Activated CD4-positive, CD25-positive, alpha-beta regulatory T cell treated with anti-CD3 and anti-CD28 coated beads, Interleukin-2, amount 50 U/mL, for 72 hours (primary cell): ENCODE data around the gene MED26.
"Not testable (repeated sequence)": the region's sequence is repeated elsewhere in the genome, so short reads cannot be mapped to it uniquely, and the experiment has no call there.

Experiments used
- DNase-seq: peaks from one replicate; pipeline ENCODE4 v3.0.0; 2021

Gene MED26

DNA sequence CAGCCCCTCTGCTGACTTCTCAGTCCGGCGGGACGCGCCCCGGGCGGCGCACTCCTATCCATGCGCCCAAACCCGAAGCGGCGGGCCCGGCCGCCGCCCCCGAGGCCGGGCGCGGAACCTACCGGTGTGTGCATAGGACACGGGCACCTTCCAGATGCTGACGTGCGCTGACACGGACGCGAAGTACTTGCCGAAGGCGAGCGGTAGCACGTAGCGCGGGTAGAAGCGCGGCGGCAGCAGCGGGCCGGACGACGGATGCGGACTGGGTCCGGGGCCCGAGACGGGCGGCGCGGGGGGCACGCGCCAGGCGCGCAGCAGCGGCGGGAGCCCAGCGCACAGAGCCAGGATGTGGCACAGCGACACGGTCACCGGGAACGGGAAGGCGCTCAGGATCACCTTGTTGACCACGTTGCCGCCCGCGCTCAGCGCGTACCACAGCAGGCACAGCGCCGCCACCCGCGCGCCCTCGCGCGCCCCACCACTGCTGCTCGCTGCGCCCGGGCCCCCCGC is 56.1 kb downstream of the MED26 start:
- DNase-seq = no peak

DNA sequence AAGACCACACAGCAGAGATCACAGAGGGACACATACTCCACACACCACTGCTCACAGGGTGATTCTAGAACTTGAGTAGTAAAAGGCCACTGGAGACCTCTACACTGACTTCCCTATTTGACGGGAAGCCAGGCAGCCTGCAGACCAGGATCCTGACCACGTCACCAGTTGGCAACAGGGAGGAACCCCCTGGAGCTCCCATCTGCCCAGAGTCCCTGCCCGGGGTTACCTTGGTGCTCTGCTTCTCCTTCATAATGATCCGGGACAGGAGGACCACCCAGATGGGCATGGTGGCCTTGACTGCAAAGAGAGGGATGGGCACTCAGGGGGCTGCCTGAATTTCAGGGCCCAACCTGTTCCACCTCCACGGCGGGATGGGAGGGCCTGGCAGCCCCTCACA is 56.7 kb downstream of the MED26 start:
- DNase-seq = no peak

DNA sequence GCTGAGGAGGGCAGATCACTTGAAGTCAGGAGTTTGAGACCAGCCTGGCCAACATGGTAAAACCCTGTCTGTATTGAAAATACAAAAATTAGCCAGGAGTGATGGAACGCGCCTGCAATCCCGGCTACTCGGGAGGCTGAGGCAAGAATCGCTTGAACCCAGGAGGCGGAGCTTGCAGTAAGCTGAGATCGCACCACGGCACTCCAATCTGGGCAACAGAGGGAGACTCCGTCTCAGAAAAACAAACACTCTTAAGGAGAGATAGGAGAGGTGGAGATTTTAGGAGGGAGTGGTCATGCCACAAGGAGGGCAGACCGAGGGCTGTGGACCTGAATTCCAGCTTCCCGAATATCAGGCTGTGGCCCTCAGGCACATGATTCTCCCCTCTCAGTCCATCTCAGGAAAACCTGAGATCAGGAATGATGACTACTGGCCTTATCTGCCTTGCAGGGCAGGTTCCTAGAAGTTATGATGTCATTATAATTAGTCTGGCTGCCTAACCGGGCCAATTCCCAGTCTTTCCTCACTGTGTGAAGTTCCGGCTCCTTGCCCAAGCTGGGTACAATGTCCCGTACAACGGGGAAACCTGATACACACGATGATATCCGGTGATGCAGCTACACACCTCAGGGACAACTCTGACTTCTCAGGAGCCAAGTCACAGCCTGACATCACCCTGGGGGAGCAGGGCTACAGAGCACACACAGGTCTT is 58.2 kb downstream of the MED26 start:
- DNase-seq = no peak

DNA sequence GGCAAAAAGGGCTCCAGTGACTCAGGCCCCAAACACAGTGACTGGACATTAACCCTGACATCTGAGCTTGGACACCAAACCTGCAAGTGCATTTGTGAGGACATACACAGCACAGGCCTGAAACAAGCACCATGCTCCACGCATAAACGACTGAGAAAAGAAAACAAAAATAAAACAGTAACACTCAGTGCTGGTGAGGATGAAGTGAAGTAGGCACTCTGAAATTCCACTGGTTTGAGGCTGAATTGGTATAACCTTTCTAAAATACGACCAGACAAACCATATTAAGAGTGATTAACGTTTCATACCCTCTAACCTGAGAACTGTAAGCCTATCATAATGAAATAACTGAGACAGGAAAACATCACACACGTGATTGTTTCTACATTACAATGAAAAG is 61.3 kb downstream of the MED26 start:
- DNase-seq = no peak

DNA sequence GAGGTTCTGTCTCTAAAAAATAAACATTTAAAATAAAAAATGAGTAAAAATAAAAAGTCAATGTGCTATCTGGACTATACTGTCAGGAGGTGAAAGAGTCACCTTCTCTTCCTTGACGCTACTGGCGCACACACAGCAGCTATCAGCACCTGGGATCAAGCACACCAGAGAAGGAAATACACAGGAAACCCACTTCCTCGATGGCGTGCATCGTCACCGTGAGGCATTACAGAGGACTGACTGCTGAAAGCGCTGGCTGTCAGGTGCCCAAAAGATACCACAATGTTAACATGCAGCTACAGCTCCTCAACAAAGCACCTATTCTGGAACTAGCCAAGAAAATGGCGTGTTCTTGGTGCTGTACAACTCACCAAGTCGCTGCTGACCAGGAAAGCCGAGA is 61.8 kb downstream of the MED26 start:
- peak; percentile 64 for DNase-seq

DNA sequence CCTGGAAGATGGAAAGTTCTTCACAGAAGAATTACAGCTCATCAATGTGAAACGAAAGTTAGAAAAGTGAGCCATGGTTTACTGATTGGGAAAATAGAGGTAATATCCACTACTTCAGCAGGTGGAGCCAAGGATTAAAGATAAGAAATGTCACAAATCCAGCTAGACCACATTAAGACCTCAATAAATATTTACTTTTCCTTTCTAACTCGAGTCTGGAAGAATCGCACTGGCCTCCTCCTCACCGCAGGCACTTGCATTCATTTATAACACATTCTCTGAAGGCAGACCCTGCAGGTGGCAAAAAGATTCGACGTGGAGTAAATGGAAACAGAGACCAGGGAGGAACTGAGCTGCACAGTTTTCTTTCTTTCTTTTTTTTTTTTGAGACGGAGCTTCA is 63.2 kb downstream of the MED26 start:
- no peak for DNase-seq

DNA sequence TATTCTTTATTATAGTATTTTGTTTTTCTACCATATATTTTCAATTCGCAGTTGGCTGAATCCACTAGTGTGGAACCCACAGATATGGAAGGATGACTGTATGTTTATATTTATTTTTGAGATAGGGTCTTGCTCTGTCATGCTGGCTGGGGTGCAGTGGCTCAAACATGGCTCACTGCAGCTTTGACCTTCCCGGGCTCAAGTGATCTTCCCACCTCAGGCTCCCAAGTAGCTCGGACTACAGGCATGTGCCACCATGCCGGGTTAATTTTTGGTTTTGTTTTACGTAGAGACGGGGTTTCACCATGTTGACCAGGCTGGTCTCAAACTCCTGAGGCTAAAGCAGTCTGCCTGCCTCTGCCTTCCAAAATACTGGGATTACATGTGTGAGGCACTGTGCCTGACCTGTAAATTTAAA is 65.4 kb downstream of the MED26 start:
- DNase-seq = no peak

DNA sequence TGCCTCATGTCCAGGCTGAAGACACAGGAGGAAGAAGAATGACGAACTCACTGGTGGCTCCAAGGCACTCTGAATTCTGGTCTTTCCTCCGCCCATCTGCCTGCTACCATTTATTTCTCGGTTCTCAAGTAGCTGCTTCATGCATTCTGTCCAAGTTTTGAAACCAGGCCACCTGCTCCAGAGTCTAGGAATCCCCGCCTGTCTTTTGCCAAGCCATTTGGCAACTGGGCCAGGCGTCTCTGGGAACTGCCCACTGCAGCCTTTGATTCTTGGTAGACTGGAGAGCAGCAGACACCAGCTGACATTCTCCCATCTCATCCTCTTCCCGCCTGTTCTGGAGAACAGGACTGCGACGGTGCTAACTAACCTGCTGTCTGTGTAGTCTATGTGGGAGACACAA is 66.6 kb downstream of the MED26 start:
- no peak for DNase-seq

DNA sequence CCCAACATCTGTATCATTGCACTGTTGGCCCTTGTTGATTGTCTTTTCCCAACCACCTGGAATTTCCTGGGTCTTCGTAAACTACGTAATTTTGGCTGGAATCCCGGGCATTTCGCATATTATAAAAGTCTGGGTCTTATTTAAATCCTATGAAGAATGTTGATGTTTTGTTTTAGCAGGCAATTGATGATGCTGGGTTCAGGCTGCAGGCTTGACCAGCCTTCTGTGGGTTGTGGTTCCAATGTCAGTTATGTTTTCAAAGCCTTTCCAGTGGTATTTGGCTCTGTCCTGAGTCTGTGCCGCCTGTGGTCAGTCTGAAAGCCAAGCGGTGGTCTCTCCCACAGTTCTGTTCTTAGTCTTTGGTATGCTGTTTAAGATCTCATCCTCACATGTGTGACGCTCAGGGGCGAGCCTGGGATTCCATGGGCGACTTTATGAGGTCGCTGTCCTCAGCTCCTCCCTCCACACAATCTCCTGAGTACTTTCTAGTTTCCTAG is 68.2 kb downstream of the MED26 start:
- DNase-seq = no peak

DNA sequence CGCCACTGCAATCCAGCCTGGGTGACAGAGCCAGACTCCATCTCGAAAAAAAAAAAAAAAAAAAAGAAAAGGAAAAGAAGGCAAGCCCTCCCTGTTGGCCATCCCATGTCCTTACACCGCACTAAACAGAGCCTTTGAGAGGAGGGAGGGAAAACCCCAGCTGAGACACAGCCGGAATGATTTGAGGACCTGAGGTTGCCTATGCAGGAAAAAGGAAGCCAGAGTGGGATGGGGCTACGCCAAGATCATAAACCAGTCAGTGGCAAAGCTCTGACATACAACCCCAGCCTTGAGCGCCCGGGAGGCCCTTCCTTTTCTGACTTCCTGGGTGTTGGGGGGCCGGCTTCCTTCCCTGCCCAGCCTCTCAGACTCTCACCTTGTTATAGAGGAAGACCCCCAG is 73.2 kb downstream of the MED26 start:
- DNase-seq = no peak

DNA sequence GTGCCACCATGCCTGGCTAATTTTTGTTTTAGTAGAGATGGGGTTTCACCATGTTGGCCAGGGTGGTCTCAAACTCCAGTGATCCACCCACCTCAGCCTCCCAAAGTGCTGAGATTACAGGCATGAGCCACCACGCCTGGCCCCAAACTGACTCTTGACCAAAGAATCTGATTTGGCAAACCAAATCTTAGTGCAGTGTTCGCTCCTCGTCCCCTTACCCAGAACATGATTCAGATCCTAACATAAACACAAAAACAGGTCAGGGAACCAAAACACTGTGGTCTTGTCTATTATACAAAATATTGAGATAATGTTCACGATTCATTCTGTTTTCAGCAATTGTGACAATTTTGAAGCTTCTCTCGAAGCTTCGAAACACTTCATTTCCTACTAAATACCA is 76.1 kb downstream of the MED26 start:
- DNase-seq = not testable (repeated sequence)

DNA sequence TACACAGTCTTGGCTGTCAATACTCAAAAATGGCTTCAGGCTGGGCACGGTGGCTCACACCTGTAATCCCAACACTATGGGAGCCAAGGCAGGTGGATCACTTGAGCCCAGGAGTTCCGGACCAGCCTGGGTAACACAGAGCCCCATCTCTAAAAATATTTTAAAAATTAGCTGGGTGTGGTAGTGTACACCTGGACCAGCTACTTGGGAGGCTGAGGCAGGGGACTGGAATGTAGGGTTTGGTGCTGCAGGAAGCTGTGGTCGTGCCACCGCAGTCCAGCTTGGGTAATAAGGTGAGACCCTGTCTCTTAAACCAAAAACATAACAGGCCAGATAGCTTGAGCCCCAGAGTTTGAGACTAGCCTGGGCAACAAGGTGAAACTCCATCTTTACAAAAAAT is 79.0 kb downstream of the MED26 start:
- no peak for DNase-seq

DNA sequence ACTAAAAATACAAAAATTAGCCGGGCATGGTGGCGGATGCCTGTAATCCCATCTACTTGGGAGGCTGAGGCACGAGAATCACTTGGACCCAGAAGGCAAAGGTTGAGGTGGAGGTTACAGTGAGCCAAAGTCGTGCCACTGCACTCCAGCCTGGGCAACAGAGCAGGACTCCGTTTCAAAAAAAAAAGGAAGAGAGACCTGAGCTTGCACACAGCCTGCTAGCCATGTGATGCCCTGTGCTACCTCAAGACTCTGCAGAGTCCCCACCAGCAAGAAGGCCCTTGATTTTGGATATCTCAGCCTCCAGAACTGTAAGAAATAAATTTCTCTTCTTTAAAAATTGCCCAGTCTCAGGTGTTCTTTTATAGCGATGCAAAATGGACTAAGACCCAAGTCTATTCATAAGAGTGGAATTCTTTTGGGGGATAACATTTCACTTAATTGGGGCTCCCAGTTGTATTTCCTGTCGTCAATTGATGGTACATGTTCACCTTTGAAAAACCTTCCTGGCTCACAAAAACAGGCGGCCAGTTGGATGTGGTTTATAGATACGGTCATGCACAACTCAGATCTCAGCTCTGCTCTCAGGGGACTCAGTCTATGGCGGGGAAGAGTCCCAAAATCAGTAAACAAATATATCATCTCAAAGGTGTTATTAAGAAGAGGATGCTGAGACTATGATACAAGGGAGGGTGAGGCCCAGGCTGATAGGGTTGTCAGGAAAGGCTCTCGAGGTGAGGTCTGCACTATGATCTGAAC is 83.4 kb downstream of the MED26 start:
- DNase-seq = no peak

DNA sequence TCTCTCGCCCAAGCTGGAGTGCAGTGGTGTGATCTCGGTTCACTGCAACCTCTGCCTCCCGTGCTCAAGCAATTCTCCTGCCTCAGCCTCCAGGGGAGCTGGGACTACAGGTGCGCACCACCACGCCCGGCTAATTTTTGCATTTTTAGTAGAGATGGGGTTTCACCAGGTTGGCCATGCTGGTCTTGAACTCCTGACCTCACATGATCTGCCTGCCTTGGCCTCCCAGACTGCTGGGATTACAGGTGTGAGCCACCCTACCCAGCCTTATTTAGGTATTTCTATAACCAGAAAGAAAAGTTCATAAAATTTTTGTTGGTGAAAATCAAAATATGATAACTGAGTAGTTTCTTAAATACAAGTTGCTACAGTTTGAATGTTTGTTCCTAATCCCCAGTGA is 84.3 kb downstream of the MED26 start:
- DNase-seq = not testable (repeated sequence)

DNA sequence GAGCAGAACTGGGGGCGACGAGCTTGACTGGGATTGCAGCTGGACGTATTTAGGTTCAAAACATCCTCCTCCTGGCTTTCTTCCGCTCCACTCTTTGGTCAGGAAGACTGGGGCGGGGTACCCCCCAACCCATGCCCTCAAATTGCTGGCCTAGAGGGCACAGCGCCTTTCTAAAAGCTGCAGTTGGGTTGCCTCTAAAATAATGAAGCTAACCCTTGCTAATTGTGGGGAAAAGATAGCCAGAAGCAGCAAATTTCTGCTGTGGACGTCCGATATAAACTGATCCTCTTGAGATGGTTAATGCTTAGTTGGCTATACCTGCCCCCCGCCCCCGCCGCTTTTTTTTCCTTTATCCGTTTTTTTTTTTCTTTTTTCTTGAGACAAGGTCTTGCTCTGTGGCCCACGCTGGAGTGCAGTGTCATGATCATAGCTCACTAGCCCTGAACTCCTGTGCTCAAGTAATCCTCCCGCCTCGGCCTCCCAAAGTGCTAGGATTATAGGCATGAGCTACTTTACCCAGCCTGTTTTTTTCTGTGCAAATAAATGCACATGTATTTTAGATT is 85.0 kb downstream of the MED26 start:
- no peak for DNase-seq

DNA sequence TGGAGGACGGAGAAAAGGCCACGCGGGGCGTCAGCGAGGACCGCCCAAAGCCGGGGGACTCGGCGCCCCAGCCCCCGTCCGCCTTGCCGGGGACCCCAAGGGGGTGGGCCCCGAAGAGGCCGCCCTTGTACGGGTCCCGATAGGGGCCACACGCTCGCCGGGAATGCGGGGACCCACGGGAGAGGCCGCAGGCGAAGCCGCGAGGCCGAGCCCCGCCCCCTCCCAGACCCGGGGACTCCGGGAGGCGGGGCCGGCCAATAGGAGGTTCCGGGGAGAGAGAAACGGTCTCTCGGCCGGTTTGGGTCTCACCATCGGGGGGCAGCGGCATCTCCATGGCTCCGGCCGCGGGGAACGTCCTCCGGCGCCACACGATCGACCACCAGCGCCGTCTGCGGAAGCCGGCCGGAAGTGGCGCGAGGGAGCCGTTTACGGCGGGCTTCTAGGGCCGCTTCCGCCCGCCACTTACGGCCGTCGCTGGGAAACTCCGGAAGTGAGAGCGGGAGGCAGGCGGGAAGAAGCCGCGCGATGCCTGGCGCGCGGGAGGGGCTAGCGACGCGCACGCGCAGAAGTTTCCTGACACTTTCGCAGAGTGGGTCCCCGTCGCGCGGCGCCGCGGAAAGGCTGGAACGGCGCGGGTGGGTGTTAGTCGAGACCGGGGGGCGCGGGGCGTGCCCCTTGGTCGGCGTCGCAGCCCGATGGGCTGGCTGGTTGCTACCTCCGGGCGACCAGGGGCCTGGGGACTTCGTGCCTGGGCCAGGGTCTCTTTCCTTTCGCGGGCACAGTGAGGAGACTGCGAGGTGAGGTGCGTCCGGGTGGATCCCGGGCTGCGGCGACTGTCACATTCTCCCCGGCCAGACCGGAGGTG is 85.7 kb downstream of the MED26 start, which contains the start of gene CHERP:
CHERP (minus strand) TSS at position 393 of the 865 bp plus-strand sequence; CDS start at position 334, 59 bp downstream.
- DNase-seq = peak; percentile 95

DNA sequence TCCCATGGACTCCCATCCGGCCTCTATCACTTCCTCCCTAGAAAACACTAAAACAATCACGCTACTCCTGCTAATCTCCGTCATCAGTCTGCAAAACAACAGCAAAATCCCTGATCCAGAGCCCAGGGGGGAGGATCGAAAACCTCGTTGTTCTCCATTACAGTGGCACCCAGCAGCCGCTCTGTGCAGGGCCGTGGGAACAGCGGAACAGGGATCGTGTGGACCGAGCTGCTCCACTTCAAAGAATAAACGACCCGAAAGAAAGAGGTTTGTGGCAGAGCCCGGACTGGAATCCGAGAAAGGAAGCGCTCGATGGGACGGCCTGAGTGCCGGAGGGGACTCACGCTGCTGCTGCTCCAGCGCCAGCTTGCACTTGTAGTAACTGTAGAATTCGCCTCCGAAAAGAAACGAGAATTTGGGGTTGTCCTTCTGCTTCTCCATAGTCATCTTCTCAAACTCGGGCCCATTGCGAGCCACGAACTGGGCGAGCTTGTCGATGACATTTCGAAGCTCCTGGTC is 86.4 kb downstream of the MED26 start:
- DNase-seq = no peak

DNA sequence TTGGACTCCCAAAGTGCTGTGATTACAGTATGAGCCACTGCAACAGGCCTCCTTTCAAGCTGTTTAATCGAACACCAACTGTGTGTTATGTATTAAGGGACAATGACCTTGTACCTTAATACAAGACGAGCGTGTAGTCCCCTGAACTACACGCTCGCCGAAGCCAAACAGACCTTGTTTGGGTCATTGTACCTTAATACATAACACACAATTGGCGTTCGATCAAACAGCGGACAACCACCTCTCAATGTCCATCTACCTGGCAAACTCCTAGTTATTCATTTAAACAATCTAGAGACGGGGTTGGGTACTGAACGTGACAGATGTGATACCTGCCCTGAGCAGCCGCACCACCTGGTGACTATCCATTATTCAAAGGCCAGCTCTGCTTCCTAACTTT is 87.1 kb downstream of the MED26 start:
- no peak for DNase-seq

DNA sequence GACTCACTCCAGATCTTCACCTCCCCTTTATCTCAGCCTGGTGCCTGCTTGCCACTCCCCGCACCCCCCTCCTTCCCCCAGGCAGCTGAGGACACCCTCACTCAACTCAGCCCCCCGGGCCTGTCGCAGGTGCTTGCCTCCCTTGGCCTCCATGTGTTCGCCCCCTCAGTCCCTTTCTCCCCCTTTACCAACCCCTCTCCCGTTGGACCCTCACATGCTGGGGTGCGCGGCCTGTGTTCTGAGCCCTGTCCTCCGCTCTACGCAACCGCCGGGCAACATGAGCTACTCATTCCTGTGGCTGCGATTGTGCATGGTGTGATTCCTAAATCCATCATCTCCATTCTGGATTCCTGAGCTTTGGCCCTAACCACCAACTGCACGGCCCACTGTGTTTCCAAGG is 90.9 kb downstream of the MED26 start:
- DNase-seq = no peak

DNA sequence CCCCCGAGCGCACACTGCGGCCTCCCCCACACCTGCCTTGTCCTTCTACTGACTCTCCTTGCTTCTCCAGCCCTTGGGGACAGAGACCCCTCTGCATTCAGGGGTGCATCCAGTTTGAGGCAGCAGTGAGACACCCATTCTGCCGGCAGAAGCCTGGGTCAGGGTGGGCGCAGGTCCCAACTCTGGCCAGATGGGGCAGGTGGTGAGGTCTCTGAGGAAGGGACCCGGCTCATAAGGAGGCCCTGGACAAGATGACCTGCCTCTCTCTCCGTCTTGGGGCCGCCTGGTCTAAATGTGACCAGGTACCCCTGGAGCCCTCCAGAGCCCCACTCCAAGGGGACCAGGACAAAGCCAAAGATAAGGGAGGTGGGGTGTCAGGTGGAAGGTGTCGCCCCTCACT is 91.9 kb downstream of the MED26 start:
- DNase-seq = no peak

DNA sequence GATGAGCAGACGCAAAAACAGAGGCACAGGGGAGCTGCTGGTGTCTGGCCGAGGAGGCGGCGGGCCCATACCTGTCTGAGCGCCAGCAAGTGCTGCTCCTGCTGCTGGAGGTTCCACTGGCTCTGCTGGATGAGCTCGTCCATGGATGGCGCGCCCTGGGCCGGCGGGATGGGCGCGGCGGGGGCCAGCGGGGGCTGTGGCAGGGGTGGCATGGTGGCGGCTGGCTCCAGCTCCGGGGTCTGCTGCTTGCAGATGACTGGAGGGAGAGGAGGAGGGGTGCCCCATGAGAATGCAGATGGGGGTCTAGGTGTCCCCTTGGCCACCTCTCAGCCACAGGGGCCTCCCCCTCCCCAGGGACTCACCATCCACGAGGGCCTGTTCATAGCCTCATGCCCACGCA is 92.6 kb downstream of the MED26 start:
- no peak for DNase-seq

DNA sequence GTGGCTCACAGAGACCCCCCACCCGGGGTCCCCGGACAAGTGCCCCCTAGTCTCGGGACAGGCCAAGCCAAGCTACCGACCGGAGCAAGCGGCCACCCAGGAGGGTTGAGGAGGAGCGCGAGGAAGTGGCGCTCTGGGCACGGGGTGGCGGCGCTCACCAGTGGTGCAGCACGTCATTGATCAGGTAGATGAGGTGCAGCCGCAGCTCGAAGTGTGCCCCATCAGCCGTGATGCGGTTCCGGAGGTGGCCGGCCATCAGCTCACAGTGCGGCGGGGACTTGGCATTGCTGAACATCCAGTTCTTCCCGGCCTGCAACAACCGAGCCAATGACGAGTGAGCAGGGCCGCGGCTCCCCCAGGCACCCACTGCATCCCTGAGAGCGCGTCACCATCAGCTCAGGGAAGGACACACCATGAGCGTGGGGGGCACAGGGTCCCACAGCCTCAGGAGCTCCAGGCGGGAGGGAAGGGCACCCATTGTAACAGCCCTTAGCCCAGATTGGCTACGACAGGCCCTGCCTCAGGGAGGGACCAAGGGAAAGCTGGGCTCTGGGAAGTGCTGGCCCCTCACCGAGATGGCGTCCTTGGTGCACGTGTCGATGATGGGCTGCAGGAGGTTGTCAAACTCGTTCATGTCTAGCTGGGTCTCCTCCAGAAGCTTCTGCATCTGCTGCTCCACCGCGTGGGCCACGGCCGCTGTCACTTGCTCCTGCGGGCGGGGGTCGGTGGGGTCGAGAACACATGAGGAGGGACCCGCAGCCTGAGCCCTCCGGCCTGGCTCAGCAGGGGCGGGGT is 95.4 kb downstream of the MED26 start:
- DNase-seq = no peak
